Measurements from ENCODE around the gene TMCO6. TPM values are rescaled to one million over a fixed set of nuclear protein-coding genes. Genes with fewer than 3 reads are reported as not detected.

Gene TMCO6
- total and polyA plus RNA-seq, 2 of the 8 experiments (the other 6 are each of a cell fraction or from before 2014, with no cell fraction given) = 29.0 to 40.9 TPM

DNA sequence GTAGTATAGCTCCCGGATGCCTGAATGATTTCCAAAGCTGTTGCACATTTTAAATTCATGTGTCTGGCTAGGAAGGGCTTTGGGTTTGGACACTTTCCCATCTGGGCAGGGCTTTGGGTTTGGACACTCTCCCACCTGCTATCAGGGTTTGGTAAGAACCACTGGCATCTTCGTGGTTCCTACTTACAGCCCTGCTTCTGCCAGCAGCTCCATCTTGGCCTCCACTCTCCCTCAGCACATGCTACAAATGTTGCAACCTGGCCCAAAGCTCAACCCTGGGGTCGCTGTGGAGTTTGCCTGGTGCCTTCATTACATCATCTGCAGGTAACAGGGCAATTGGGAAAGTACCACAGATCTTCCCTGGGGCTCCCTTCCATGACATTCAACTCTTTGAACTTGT is 3.5 kb downstream of the TMCO6 start:
- Histone ChIP-seq H2BK5ac (ENCODE audit: low read depth, low read length) (no peak overlapping the region), H3K56ac (replicated peaks; ENCODE audit: insufficient read length, low read depth, low read length) (no peak overlapping the region), H3K36me3 (ENCODE audit: control insufficient read depth in 2 of 4, insufficient read depth in 4 of 4, low read length in 3 of 4) (peaks cover 12 to 38% (median 26%) of the 10 kb centered on the region in 4 experiments), H3K9me3 (ENCODE audit: insufficient read depth in 2 of 2, low read depth in 1 of 2, low read length in 1 of 2) (no peaks in the 10 kb centered on the region), H4K5ac (ENCODE audit: insufficient read length, low read depth, low read length) (no peak overlapping the region), H3K14ac (ENCODE audit: insufficient read length) (no peak overlapping the region), H4K91ac (replicated peaks; ENCODE audit: insufficient read length, low read length) (no peak overlapping the region), H3K18ac (ENCODE audit: extremely low read depth, low read length) (no peak overlapping the region), H3K27ac (ENCODE audit: low read depth, low read length) (no peak overlapping the region), H3K27me3 (replicated peaks in 1 of 4; ENCODE audit: control insufficient read depth in 3 of 4, extremely low read depth in 1 of 4, insufficient read depth in 3 of 4, low read length in 3 of 4) (no peaks in the 10 kb centered on the region), H2BK120ac (replicated peaks; ENCODE audit: low read depth, low read length) (no peak overlapping the region), H3K4me3 (ENCODE audit: extremely low read depth in 1 of 4, insufficient read depth in 2 of 4, low read depth in 3 of 4, low read length in 4 of 4) (no peak overlapping the region), H2BK12ac (ENCODE audit: low read depth, low read length) (no peak overlapping the region), H3K23ac (ENCODE audit: insufficient read length) (no peak overlapping the region), H2AFZ (ENCODE audit: low read length) (no peak overlapping the region), H3K79me1 (ENCODE audit: low read depth, low read length) (no peaks in the 10 kb centered on the region; the same call in 1 of the 2 replicates), H3K4me1 (replicated peaks in 1 of 4; ENCODE audit: control insufficient read depth in 3 of 4, insufficient read depth in 4 of 4, low read length in 3 of 4) (peaks cover 0 to 4% (median 2%) of the 10 kb centered on the region in 4 experiments; a peak in 3 of 7 replicates), H4K8ac (ENCODE audit: extremely low read depth, insufficient read depth, low read length) (no peak overlapping the region), H2BK20ac (ENCODE audit: low read length) (no peak overlapping the region), H2AK5ac (ENCODE audit: low read depth, low read length) (no peak overlapping the region), H3K4me2 (ENCODE audit: insufficient read depth in 1 of 2, low read depth in 2 of 2, low read length in 2 of 2) (no peak overlapping the region), H3K23me2 (ENCODE audit: low read depth, low read length) (peaks cover 10% of the 10 kb centered on the region; the same call in 1 of the 2 replicates), H3K9ac (replicated peaks in 1 of 4; ENCODE audit: extremely low read depth in 1 of 4, low read depth in 3 of 4, low read length in 3 of 4) (no peak overlapping the region), H3K79me2 (ENCODE audit: control insufficient read depth in 1 of 2, insufficient read depth in 2 of 2, low read length in 2 of 2) (peaks cover 5 to 18% of the 10 kb centered on the region in 2 experiments; a peak in 3 of 4 replicates), H2BK15ac (ENCODE audit: low read length) (no peak overlapping the region), H4K20me1 (replicated peaks in 1 of 2; ENCODE audit: control insufficient read depth in 1 of 2, insufficient read depth in 2 of 2, low read length in 2 of 2) (peaks cover 0 to 4% of the 10 kb centered on the region in 2 experiments), H3K4ac (replicated peaks; ENCODE audit: insufficient read length, low read depth, low read length) (no peak overlapping the region)
- DNase-seq (ENCODE audit: low read depth in 1 of 2, low spot score in 2 of 2) = no peak
- 79% methylated on average over 3 of the region's 3 CpGs; no CpG with 5 or more reads in 1 of the 2 experiments for WGBS, 2 experiments (ENCODE audit: extremely low coverage in 1 of 2, insufficient coverage in 1 of 2, insufficient read length in 1 of 2, insufficient replicate concordance in 2 of 2, low coverage in 1 of 2, low lambda C conversion rate in 2 of 2, missing lambda C conversion rate in 1 of 2)
- CTCF ChIA-PET (ENCODE audit: partially characterized antibody) = interaction anchor here (0.7 to 1.8 kb wide), 2 partner anchors 94 to 921 kb away, joined by 3 to 9 read pairs; partner anchors contain the start of gene EIF4EBP3
- POLR2A ChIA-PET (ENCODE audit: partially characterized antibody) = interaction anchor here (0.6 to 7.9 kb wide), 8 partner anchors 45 to 269 kb away, joined by 3 to 78 read pairs (median 4); partner anchors contain the start of genes EIF4EBP3, SRA1 and ZMAT2
- no peak for FAIRE-seq
- TF ChIP-seq ASH2L (IDR thresholded peaks at IDR 0.05; ENCODE audit: low read length) = no peak
- TF ChIP-seq CREB1 (IDR thresholded peaks at IDR 0.05) = no peak
- TF ChIP-seq E2F6 (IDR thresholded peaks at IDR 0.05) = no peak
- TF ChIP-seq HDAC6 (IDR thresholded peaks at IDR 0.05; ENCODE audit: low read depth, low read length) = no peak

Data from H1 (cell line).